Activated T-helper 9 cell treated with anti-CD3 and anti-CD28 coated beads, Interleukin-2, amount 50 U/mL, for 16 hours (primary cell): Measurements from ENCODE around the gene KMT2B.
"Not testable (repeated sequence)": the region's sequence is repeated elsewhere in the genome, so short reads cannot be mapped to it uniquely, and the experiment has no call there.

Experiments
- DNase-seq: peaks from one replicate; pipeline ENCODE4 v3.0.0-alpha.2; 2020; ENCODE audit warnings: low read depth

The KMT2B gene

GRCh38 chr19:35712567-35713505 is 5.0 kb upstream of the KMT2B start:
- peak; percentile 42 for DNase-seq

- no peak for DNase-seq
Observed at GRCh38 chr19:35713506-35713850, 4.3 kb upstream of the KMT2B start.

- no peak for DNase-seq
Observed at GRCh38 chr19:35713904-35714495, 3.8 kb upstream of the KMT2B start.

GRCh38 chr19:35714601-35715354 is 3.0 kb upstream of the KMT2B start:
- DNase-seq, result no peak

GRCh38 chr19:35715355-35715809 is 2.4 kb upstream of the KMT2B start:
- DNase-seq, result no peak

GRCh38 chr19:35715981-35716800 is 1.6 kb upstream of the KMT2B start:
- DNase-seq, result no peak

- DNase-seq, result peak; percentile 95
Observed at GRCh38 chr19:35716801-35717664, 770 bp upstream of the KMT2B start.

- DNase-seq, result peak; percentile 43
Observed at GRCh38 chr19:35718345-35719041, 690 bp downstream of the KMT2B start.

GRCh38 chr19:35719402-35720162 is 1.8 kb downstream of the KMT2B start:
- no peak for DNase-seq

GRCh38 chr19:35720163-35720524 is 2.3 kb downstream of the KMT2B start:
- no peak for DNase-seq

GRCh38 chr19:35720648-35721047 is 2.8 kb downstream of the KMT2B start:
- no peak for DNase-seq

GRCh38 chr19:35721374-35721773 is 3.6 kb downstream of the KMT2B start:
- no peak for DNase-seq

- DNase-seq, result no peak
Observed at GRCh38 chr19:35722461-35722860, 4.7 kb downstream of the KMT2B start.

GRCh38 chr19:35722897-35723296 is 5.1 kb downstream of the KMT2B start:
- no peak for DNase-seq

- no peak for DNase-seq
Observed at GRCh38 chr19:35723671-35724070, 5.9 kb downstream of the KMT2B start.

GRCh38 chr19:35724132-35724531 is 6.3 kb downstream of the KMT2B start:
- DNase-seq, result not testable (repeated sequence)

GRCh38 chr19:35724560-35724959 is 6.8 kb downstream of the KMT2B start:
- no peak for DNase-seq

- no peak for DNase-seq
Observed at GRCh38 chr19:35725216-35725861, 7.5 kb downstream of the KMT2B start.
